ENCODE measurements around the gene GRM3. TPM values are rescaled to one million over a fixed set of nuclear protein-coding genes. Genes with fewer than 3 reads are reported as not detected.
A peak's percentile ranks its signal among the peaks of the same experiment; 100 is the strongest.

Gene GRM3
- total RNA-seq, 2 donors from 2014 or later: not detected

GRCh38 chr7:86889501-86889900 lies 245.8 kb downstream of the GRM3 start:
- Histone ChIP-seq H3K9me3 (no peaks in the 10 kb centered on the region), H3K36me3 (peaks cover 5% of the 10 kb centered on the region)

GRCh38 chr7:86898171-86898570 lies 254.5 kb downstream of the GRM3 start:
- H3K4me3 ChIP-seq: no peak overlapping the region
- no peaks in the 10 kb centered on the region for H3K27me3 ChIP-seq
- TF ChIP-seq CTCF (IDR thresholded peaks at IDR 0.05): no peak
- H3K36me3 ChIP-seq: no peaks in the 10 kb centered on the region
- no peak for DNase-seq (ENCODE audit: low spot score)
- H3K27ac ChIP-seq: no peak overlapping the region
- H3K4me1 ChIP-seq: no peaks in the 10 kb centered on the region
- no peaks in the 10 kb centered on the region for H3K9me3 ChIP-seq

More at GRCh38 chr7:86889501-86889900, 245.8 kb downstream of the GRM3 start:
- no peak overlapping the region for H3K4me3 ChIP-seq
- DNase-seq (ENCODE audit: low spot score): no peak
- TF ChIP-seq CTCF (IDR thresholded peaks at IDR 0.05): no peak
- no peak overlapping the region for H3K27ac ChIP-seq
- no peaks in the 10 kb centered on the region for H3K4me1 ChIP-seq
- no peaks in the 10 kb centered on the region for H3K27me3 ChIP-seq

GRCh38 chr7:86900886-86901285 lies 257.2 kb downstream of the GRM3 start:
- Histone ChIP-seq H3K36me3 (no peaks in the 10 kb centered on the region), H3K9me3 (no peaks in the 10 kb centered on the region), H3K4me1 (no peaks in the 10 kb centered on the region), H3K4me3 (no peak overlapping the region), H3K27me3 (no peaks in the 10 kb centered on the region), H3K27ac (no peak overlapping the region)
- no peak for DNase-seq (ENCODE audit: low spot score)
- no peak for TF ChIP-seq CTCF (IDR thresholded peaks at IDR 0.05)

GRCh38 chr7:86904949-86905834 lies 261.5 kb downstream of the GRM3 start:
- Histone ChIP-seq H3K27me3 (no peaks in the 10 kb centered on the region), H3K4me1 (no peaks in the 10 kb centered on the region), H3K9me3 (no peaks in the 10 kb centered on the region), H3K36me3 (no peaks in the 10 kb centered on the region), H3K4me3 (no peak overlapping the region), H3K27ac (no peak overlapping the region)
- DNase-seq (ENCODE audit: low spot score): no peak
- TF ChIP-seq CTCF (IDR thresholded peaks at IDR 0.05): peak in 1 of 2 donors; percentile 65

GRCh38 chr7:86908948-86909347 lies 265.2 kb downstream of the GRM3 start:
- H3K27me3 ChIP-seq: no peaks in the 10 kb centered on the region
- no peaks in the 10 kb centered on the region for H3K4me1 ChIP-seq
- no peak overlapping the region for H3K4me3 ChIP-seq
- no peaks in the 10 kb centered on the region for H3K9me3 ChIP-seq
- no peaks in the 10 kb centered on the region for H3K36me3 ChIP-seq
- TF ChIP-seq CTCF (IDR thresholded peaks at IDR 0.05): no peak
- no peak overlapping the region for H3K27ac ChIP-seq
- DNase-seq (ENCODE audit: low spot score): no peak

Measured in right atrium auricular region (tissue), 2 donors.